ENCODE data around the gene RTL10. TPM values are rescaled to one million over a fixed set of nuclear protein-coding genes. Genes with fewer than 3 reads are reported as not detected.
A peak's percentile ranks its signal among the peaks of the same experiment; 100 is the strongest.

The RTL10 gene
- total and polyA plus RNA-seq, 8 donors, result 3.7 to 12.4 (median 8.6) TPM

- intact Hi-C loops (cut with DNase I), result no loop called here
- no peaks in the 10 kb centered on the region for H3K36me3 ChIP-seq
- ATAC-seq (no peak), DNase-seq (peak in 1 of 6 donors; percentile 28), FAIRE-seq (no peak)
- H3K9me3 ChIP-seq, result no peaks in the 10 kb centered on the region
- no peak for TF ChIP-seq CTCF (IDR thresholded peaks at IDR 0.05)
- H3K27me3 ChIP-seq, result no peaks in the 10 kb centered on the region
- 72 to 79% methylated on average over 11 of the region's 11 CpGs for WGBS, 2 donors
- no peak overlapping the region for H3K27ac ChIP-seq
- no peak overlapping the region for H3K4me3 ChIP-seq
- H3K4me1 ChIP-seq, result no peaks in the 10 kb centered on the region
Measured at GRCh38 chr22:19808873-19809478, 45.7 kb downstream of the RTL10 start.

GRCh38 chr22:19807914-19808872 lies 46.5 kb downstream of the RTL10 start:
- DNase-seq (peak in 2 of 6 donors; percentile 48 to 49), FAIRE-seq (no peak), ATAC-seq (no peak)
- WGBS, 2 donors, result 90 to 94% methylated on average over 20 of the region's 20 CpGs
- no peaks in the 10 kb centered on the region for H3K4me1 ChIP-seq
- H3K4me3 ChIP-seq, result no peak overlapping the region
- H3K27me3 ChIP-seq, result no peaks in the 10 kb centered on the region
- intact Hi-C loops (cut with DNase I), result no loop called here
- H3K36me3 ChIP-seq, result no peaks in the 10 kb centered on the region
- no peaks in the 10 kb centered on the region for H3K9me3 ChIP-seq
- TF ChIP-seq CTCF (IDR thresholded peaks at IDR 0.05), result no peak
- no peak overlapping the region for H3K27ac ChIP-seq

DNA sequence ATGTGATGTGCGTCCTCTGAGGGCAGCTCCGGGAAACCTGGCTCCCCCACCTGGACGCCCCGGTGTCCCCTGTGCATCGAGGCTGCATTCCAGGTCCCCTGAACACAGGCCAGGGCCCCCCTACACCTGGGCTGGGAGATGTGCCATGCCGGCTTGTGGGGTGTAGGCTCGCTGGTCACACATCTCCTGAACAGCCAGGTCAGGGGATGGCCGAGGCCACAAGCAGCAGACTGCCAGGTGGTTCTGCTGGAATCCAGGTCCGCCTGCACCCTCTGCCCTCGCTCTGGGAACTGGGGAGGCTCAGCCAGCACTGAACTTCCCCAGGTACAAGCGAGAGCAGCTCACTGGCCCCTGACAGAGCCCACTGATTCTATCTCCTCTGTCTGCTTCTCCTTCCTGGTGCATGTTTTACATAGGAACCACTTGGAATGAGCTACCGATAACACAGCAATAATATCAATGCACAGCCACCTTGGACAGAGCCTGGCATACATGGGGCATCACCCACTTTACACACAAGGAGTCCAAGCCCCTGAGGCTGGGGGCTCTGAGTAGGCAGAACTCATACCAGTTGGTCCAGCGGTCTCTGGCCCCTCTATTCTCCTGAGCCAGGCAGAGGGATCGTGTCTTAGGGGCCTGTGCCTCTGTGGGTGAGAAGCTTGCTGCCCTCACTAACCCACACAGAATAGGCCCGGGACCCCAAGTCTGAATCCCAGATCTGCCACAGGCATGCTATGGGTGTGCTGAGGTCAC lies 47.3 kb downstream of the RTL10 start:
- peak in 2 of 6 donors; percentile 41 to 49 for DNase-seq
- H3K4me1 ChIP-seq, result no peaks in the 10 kb centered on the region

More for the DNA sequence above, 47.3 kb downstream of the RTL10 start:
- FAIRE-seq, result no peak
- Histone ChIP-seq H3K9me3 (no peaks in the 10 kb centered on the region), H3K36me3 (no peaks in the 10 kb centered on the region), H3K27me3 (no peaks in the 10 kb centered on the region), H3K4me3 (no peak overlapping the region), H3K27ac (no peak overlapping the region)
- 92 to 97% methylated on average over 15 of the region's 15 CpGs for WGBS, 2 donors
- intact Hi-C loops (cut with DNase I), result no loop called here
- no peak for ATAC-seq
- no peak for TF ChIP-seq CTCF (IDR thresholded peaks at IDR 0.05)
